Measurements from ENCODE around the gene TMEM132C. TPM values are rescaled to one million over a fixed set of nuclear protein-coding genes. Genes with fewer than 3 reads are reported as not detected.

The TMEM132C gene
- total RNA-seq, 1 experiment from 2014 or later, result not detected

DNA sequence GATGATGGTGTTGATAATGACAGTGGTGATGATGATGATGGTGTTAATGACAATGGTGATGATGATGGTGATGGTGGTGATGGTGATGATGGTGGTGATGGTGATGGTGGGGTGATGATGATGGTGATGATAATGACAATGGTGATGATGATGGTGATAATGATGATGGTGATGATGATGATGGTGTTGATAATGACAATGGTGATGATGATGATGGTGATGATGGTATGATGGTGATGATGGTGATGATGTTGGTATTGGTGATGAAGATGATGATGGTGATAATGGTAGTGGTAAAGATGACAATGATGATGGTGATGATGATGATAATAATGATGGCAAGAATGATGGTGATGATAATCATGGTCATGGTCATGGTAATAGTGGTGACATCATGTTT lies 372.1 kb downstream of the TMEM132C start:
- ChIA-PET CTCF (no interaction called here), POLR2A (no interaction called here)
- Mint-ChIP-seq H3K36me3 (ENCODE audit: insufficient read depth, unreplicated experiment) (no peaks in the 10 kb centered on the region), H3K4me3 (ENCODE audit: unreplicated experiment) (no peak overlapping the region), H3K4me1 (ENCODE audit: insufficient read depth, unreplicated experiment) (no peaks in the 10 kb centered on the region), H3K27ac (ENCODE audit: low read depth, unreplicated experiment) (no peak overlapping the region), H3K9me3 (ENCODE audit: unreplicated experiment) (peaks cover 7% of the 10 kb centered on the region), H3K27me3 (ENCODE audit: insufficient read depth, unreplicated experiment) (no peaks in the 10 kb centered on the region)
- intact Hi-C loops (cut with micrococcal nuclease), result no loop called here
- no peak for DNase-seq (ENCODE audit: unreplicated experiment)
- BruUV-seq (replicated peaks), result no TSS peak
- TF ChIP-seq, protein P1, sequence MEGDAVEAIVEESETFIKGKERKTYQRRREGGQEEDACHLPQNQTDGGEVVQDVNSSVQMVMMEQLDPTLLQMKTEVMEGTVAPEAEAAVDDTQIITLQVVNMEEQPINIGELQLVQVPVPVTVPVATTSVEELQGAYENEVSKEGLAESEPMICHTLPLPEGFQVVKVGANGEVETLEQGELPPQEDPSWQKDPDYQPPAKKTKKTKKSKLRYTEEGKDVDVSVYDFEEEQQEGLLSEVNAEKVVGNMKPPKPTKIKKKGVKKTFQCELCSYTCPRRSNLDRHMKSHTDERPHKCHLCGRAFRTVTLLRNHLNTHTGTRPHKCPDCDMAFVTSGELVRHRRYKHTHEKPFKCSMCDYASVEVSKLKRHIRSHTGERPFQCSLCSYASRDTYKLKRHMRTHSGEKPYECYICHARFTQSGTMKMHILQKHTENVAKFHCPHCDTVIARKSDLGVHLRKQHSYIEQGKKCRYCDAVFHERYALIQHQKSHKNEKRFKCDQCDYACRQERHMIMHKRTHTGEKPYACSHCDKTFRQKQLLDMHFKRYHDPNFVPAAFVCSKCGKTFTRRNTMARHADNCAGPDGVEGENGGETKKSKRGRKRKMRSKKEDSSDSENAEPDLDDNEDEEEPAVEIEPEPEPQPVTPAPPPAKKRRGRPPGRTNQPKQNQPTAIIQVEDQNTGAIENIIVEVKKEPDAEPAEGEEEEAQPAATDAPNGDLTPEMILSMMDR (IDR thresholded peaks at IDR 0.05; ENCODE audit: unreplicated experiment), result no peak

DNA sequence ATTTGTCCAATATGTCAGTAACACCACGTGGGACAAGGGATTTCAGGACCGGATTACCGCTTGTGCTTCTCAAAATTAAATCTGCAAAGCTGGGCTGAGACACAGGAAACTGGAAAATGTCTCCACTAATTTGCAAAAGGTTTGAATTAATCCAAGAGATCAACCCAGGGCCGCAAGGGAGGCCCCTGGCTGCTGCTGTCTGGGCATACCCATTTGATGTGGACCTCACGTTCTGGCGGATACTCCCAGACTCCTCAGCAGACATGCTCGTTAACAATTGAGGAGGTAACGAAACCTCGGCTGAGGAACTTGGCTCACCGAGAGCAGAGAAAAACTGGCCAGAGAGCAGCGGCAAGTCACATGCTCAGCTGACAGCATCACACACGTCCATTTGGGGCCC lies 376.2 kb downstream of the TMEM132C start:
- Mint-ChIP-seq H3K9me3 (ENCODE audit: unreplicated experiment) (peaks cover 36% of the 10 kb centered on the region), H3K36me3 (ENCODE audit: insufficient read depth, unreplicated experiment) (no peaks in the 10 kb centered on the region), H3K4me1 (ENCODE audit: insufficient read depth, unreplicated experiment) (no peaks in the 10 kb centered on the region), H3K4me3 (ENCODE audit: unreplicated experiment) (no peak overlapping the region), H3K27ac (ENCODE audit: low read depth, unreplicated experiment) (no peak overlapping the region), H3K27me3 (ENCODE audit: insufficient read depth, unreplicated experiment) (no peaks in the 10 kb centered on the region)
- CTCF ChIA-PET, result no interaction called here
- intact Hi-C loops (cut with micrococcal nuclease), result no loop called here
- no peak for DNase-seq (ENCODE audit: unreplicated experiment)
- TF ChIP-seq, protein P1 (IDR thresholded peaks at IDR 0.05; ENCODE audit: unreplicated experiment), result no peak
- POLR2A ChIA-PET, result no interaction called here
- BruUV-seq (replicated peaks), result no TSS peak

DNA sequence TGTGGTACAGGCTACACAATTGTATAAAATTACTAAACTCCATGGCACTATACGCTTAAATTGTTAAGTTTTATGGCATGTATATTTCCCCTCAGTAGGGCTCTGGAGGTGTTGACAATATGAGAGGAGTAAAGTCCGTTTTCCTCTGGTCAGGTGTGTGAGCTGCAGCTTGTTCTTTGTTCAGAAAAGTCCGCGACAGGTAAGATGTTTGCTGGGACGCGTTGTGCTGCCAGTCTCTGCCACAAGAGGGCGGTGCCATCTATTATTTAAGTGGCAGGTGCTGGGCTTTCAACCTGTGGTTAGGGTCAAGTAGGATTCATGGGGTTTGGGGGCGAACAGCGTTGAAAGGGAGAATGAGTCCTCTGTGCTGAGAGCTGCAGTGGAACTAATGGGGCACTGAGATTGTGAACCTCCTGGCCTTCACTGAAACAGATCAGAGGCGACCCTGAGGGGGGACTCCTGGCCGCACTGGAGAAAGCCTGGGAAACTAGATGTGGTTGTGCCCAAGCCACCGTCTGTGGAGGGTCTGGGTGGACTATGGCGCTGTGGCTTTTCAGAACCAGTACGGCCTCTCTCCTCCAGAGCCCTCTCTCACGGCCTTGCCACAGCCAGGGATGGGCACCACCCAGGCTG lies 377.8 kb downstream of the TMEM132C start:
- DNase-seq (ENCODE audit: unreplicated experiment), result peak; percentile 6
- Mint-ChIP-seq H3K4me1 (ENCODE audit: insufficient read depth, unreplicated experiment) (no peaks in the 10 kb centered on the region), H3K36me3 (ENCODE audit: insufficient read depth, unreplicated experiment) (no peaks in the 10 kb centered on the region), H3K4me3 (ENCODE audit: unreplicated experiment) (no peak overlapping the region), H3K27me3 (ENCODE audit: insufficient read depth, unreplicated experiment) (no peaks in the 10 kb centered on the region), H3K9me3 (ENCODE audit: unreplicated experiment) (peaks cover 41% of the 10 kb centered on the region), H3K27ac (ENCODE audit: low read depth, unreplicated experiment) (no peak overlapping the region)
- ChIA-PET CTCF (interaction anchor here (0.7 kb wide), 1 partner anchor 1660 kb away, joined by 5 read pairs; no protein-coding TSS in a partner anchor), POLR2A (no interaction called here)
- TF ChIP-seq, protein P1 (IDR thresholded peaks at IDR 0.05; ENCODE audit: unreplicated experiment), result no peak
- intact Hi-C loops (cut with micrococcal nuclease), result no loop called here
- BruUV-seq (replicated peaks), result no TSS peak

DNA sequence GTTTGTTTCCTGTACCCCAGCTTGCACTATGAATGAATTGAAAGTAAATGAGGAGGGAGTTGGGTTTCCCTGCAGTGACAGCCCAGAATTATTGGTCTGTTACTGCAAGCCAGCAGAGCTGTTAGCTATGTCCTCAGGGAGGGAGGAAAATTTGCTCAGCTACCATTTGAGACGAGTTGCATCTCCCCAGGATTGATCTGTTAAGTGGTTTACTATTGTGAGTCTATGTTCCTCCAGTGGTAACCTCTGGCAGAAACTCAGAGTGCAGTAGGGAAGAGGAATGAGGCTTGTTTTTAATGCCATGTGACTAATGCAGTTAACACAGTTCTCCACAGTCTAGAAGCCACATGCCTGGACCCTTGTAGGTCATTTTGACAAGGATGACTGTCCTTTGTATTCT lies 382.9 kb downstream of the TMEM132C start:
- TF ChIP-seq, protein P1 (IDR thresholded peaks at IDR 0.05; ENCODE audit: unreplicated experiment), result no peak
- Mint-ChIP-seq H3K4me3 (ENCODE audit: unreplicated experiment) (no peak overlapping the region), H3K9me3 (ENCODE audit: unreplicated experiment) (peaks cover 53% of the 10 kb centered on the region), H3K27me3 (ENCODE audit: insufficient read depth, unreplicated experiment) (no peaks in the 10 kb centered on the region), H3K4me1 (ENCODE audit: insufficient read depth, unreplicated experiment) (no peaks in the 10 kb centered on the region), H3K27ac (ENCODE audit: low read depth, unreplicated experiment) (no peak overlapping the region), H3K36me3 (ENCODE audit: insufficient read depth, unreplicated experiment) (no peaks in the 10 kb centered on the region)
- intact Hi-C loops (cut with micrococcal nuclease), result no loop called here
- DNase-seq (ENCODE audit: unreplicated experiment), result no peak
- CTCF ChIA-PET, result no interaction called here
- no TSS peak for BruUV-seq (replicated peaks)
- POLR2A ChIA-PET, result no interaction called here
